ENCODE data around the gene RAX2. TPM values are rescaled to one million over a fixed set of nuclear protein-coding genes. Genes with fewer than 3 reads are reported as not detected.

The RAX2 gene
- polyA plus RNA-seq, 1 donor from 2014 or later: not detected

DNA sequence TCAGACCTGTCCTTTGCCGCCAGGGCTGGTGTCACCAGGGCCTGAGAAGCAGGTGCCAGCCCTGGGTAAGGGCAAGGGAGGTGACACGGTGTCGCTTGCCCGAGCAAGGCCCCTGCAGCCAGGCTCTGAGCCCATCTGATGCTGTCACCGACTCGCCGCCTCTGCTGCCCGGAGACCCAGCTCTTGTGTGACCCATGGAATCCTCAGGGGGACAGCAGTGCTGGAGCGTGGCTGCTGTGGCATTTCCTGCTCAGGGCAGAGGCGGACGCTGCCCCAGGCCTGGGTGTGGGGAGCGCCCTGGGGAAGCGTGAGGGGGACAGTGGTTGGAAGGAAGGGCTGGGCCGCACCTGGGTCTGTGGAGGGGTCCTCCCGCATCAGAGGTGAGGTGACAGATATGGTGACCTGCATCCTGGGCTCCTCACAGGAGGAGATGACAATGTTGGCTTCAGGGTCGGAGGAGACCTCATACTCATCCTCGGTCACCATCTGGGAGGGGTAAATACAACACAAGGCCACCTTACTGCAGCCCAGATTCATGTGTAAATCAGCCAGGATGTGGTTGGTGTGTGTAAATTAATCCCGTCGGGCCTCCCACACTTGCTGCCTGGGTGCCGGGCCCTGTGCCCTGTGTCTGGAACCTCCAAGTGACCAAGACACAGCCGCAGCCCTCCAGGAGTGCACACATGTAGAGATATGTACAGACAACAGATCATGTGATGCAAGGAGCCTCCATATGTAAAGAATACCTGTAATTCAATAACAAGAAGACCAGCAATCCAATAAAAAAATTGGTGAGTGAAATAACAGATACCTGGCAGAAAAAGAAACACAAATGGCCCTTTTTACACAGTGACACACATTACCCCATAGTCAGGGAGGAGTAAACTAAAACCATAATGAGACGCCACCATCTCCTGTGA is 41.7 kb upstream of the RAX2 start:
- Histone ChIP-seq H3K36me3 (ENCODE audit: insufficient read depth, low read length) (no peaks in the 10 kb centered on the region), H4K20me1 (ENCODE audit: insufficient read depth) (no peaks in the 10 kb centered on the region), H2AFZ (ENCODE audit: low read depth, low read length) (no peak overlapping the region), H3K9me3 (ENCODE audit: low read length) (no peaks in the 10 kb centered on the region), H3F3A (ENCODE audit: insufficient read depth, low read length, poor library complexity, severe bottlenecking) (no peaks in the 10 kb centered on the region), H3K9me2 (ENCODE audit: insufficient read depth, low read length) (no peaks in the 10 kb centered on the region), H3K79me2 (replicated peaks; ENCODE audit: insufficient read depth, low read length) (no peaks in the 10 kb centered on the region), H3K4me2 (ENCODE audit: low read length) (no peak overlapping the region), H3K27me3 (ENCODE audit: insufficient read depth, low read depth, low read length) (no peaks in the 10 kb centered on the region), H3K4me3 (ENCODE audit: low read length) (no peak overlapping the region), H3K9ac (ENCODE audit: low read length) (no peak overlapping the region), H3K27ac (ENCODE audit: low read length) (no peak overlapping the region)
- TF ChIP-seq POLR2AphosphoS5 (IDR thresholded peaks at IDR 0.05): no peak
- no peak for TF ChIP-seq RAD21 (conservative IDR thresholded peaks at IDR 0.05)
- no peak for TF ChIP-seq TAF1 (IDR thresholded peaks at IDR 0.05; ENCODE audit: low read depth)
- TF ChIP-seq, protein P1, sequence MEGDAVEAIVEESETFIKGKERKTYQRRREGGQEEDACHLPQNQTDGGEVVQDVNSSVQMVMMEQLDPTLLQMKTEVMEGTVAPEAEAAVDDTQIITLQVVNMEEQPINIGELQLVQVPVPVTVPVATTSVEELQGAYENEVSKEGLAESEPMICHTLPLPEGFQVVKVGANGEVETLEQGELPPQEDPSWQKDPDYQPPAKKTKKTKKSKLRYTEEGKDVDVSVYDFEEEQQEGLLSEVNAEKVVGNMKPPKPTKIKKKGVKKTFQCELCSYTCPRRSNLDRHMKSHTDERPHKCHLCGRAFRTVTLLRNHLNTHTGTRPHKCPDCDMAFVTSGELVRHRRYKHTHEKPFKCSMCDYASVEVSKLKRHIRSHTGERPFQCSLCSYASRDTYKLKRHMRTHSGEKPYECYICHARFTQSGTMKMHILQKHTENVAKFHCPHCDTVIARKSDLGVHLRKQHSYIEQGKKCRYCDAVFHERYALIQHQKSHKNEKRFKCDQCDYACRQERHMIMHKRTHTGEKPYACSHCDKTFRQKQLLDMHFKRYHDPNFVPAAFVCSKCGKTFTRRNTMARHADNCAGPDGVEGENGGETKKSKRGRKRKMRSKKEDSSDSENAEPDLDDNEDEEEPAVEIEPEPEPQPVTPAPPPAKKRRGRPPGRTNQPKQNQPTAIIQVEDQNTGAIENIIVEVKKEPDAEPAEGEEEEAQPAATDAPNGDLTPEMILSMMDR (IDR thresholded peaks at IDR 0.05; ENCODE audit: poor library complexity, severe bottlenecking): no peak
- no peak for TF ChIP-seq MXI1 (conservative IDR thresholded peaks at IDR 0.05; ENCODE audit: poor library complexity, severe bottlenecking)

DNA sequence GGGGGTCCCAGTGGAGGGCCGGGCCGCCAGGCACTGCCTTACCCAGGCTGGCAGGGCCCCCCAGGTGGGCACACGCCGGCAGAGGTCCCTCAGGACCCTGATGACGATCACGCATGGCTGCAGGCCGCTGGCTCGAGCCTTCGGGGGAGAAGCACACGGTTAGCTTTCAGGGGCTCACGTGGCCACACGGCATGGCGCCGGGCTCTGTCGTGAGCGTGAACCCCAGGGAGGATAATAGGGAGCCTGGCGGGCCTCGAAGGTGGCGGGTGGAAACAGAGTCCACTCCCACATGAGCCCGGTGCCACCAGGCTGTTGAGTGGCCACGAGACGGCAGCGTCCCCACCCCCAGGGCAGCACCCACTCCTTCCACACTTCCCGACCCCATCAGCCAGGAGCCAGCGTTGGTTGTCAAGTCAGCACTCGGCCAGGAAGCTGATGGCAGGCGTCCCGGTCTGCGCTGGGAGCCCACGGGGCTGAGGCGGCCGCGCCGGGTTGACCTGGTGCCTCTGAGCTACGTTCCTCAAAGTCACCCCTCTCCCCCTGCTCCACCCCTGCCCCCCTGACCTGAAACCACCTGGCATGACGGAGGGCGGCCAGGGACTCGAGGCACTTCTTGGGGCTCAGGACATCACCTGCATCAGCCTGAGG is 38.8 kb upstream of the RAX2 start:
- Histone ChIP-seq H2AFZ (ENCODE audit: low read depth, low read length) (no peak overlapping the region), H3K79me2 (replicated peaks; ENCODE audit: insufficient read depth, low read length) (no peaks in the 10 kb centered on the region), H3K36me3 (ENCODE audit: insufficient read depth, low read length) (no peaks in the 10 kb centered on the region), H3K9me2 (ENCODE audit: insufficient read depth, low read length) (no peaks in the 10 kb centered on the region), H3K4me3 (ENCODE audit: low read length) (no peak overlapping the region), H3K9ac (ENCODE audit: low read length) (no peak overlapping the region), H3K27me3 (ENCODE audit: insufficient read depth, low read depth, low read length) (no peaks in the 10 kb centered on the region), H3K27ac (ENCODE audit: low read length) (no peak overlapping the region), H3F3A (ENCODE audit: insufficient read depth, low read length, poor library complexity, severe bottlenecking) (no peaks in the 10 kb centered on the region), H4K20me1 (ENCODE audit: insufficient read depth) (no peaks in the 10 kb centered on the region), H3K4me2 (ENCODE audit: low read length) (no peak overlapping the region), H3K9me3 (ENCODE audit: low read length) (no peaks in the 10 kb centered on the region)
- TF ChIP-seq TAF1 (IDR thresholded peaks at IDR 0.05; ENCODE audit: low read depth) (no peak), MXI1 (conservative IDR thresholded peaks at IDR 0.05; ENCODE audit: poor library complexity, severe bottlenecking) (no peak)
- TF ChIP-seq, protein P2, sequence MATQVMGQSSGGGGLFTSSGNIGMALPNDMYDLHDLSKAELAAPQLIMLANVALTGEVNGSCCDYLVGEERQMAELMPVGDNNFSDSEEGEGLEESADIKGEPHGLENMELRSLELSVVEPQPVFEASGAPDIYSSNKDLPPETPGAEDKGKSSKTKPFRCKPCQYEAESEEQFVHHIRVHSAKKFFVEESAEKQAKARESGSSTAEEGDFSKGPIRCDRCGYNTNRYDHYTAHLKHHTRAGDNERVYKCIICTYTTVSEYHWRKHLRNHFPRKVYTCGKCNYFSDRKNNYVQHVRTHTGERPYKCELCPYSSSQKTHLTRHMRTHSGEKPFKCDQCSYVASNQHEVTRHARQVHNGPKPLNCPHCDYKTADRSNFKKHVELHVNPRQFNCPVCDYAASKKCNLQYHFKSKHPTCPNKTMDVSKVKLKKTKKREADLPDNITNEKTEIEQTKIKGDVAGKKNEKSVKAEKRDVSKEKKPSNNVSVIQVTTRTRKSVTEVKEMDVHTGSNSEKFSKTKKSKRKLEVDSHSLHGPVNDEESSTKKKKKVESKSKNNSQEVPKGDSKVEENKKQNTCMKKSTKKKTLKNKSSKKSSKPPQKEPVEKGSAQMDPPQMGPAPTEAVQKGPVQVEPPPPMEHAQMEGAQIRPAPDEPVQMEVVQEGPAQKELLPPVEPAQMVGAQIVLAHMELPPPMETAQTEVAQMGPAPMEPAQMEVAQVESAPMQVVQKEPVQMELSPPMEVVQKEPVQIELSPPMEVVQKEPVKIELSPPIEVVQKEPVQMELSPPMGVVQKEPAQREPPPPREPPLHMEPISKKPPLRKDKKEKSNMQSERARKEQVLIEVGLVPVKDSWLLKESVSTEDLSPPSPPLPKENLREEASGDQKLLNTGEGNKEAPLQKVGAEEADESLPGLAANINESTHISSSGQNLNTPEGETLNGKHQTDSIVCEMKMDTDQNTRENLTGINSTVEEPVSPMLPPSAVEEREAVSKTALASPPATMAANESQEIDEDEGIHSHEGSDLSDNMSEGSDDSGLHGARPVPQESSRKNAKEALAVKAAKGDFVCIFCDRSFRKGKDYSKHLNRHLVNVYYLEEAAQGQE (IDR thresholded peaks at IDR 0.05; ENCODE audit: borderline replicate concordance): no peak
